HUES64 (cell line): ENCODE measurements around the gene ERBB4.
"Not testable (repeated sequence)": the region's sequence is repeated elsewhere in the genome, so short reads cannot be mapped to it uniquely, and the experiment has no call there.

Experiments
- H3K27ac ChIP-seq: 2 replicates; pipeline ENCODE4 v1.7.0; 2013; ENCODE audit warnings: low read depth, low read length, inconsistent platforms
- H3K27me3 ChIP-seq: 2 replicates; pipeline ENCODE4 v1.6.1; 2013; ENCODE audit warnings: mild to moderate bottlenecking, low read length; ENCODE audit not compliant: insufficient read depth
- H3K36me3 ChIP-seq: 2 replicates; pipeline ENCODE4 v1.6.1; 2013; ENCODE audit warnings: mild to moderate bottlenecking, low read length; ENCODE audit not compliant: insufficient read depth
- H3K4me1 ChIP-seq: 2 replicates; pipeline ENCODE4 v1.6.1; 2013; ENCODE audit warnings: mild to moderate bottlenecking, low read length, moderate library complexity; ENCODE audit not compliant: insufficient read depth
- H3K4me3 ChIP-seq: 2 replicates; pipeline ENCODE4 v1.5.1; 2013; ENCODE audit warnings: mild to moderate bottlenecking, low read length, moderate library complexity
- H3K9ac ChIP-seq: 2 replicates; pipeline ENCODE4 v1.6.1; 2013; ENCODE audit warnings: mild to moderate bottlenecking, low read depth, low read length
- H3K9me3 ChIP-seq: 2 replicates; pipeline ENCODE4 v1.6.1; 2013; ENCODE audit warnings: low read depth, low read length; ENCODE audit not compliant: insufficient read depth
- WGBS: fragments of 150-250, 120-280 bp; methylation state at CpG from one replicate; pipeline ENCODE4 v1.1.7; 2013; ENCODE audit warnings: missing lambda C conversion rate; 5-methylcytosine and 5-hydroxymethylcytosine counted together

ERBB4 gene

DNA sequence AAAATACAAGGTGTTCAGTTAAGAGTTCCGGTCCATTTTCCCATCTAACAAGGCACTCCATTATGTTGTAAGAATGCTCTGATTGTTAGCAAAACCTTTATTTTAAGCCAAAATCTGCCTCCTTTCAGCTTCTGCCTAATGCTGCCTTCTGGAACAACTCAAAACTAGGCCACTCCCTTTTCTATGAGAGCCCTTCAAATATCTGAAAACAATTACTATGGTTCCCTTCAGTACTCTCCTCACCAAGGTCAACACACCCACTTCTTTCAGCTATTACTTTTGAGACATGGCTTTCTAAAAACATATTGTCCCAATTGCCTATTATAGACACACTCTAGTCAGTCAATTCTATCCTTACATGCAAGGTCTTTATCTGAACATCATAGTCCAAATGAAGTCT, 429.4 kb downstream of the ERBB4 start:
- no peaks in the 10 kb centered on the region for H3K27me3 ChIP-seq
- peaks cover 21% of the 10 kb centered on the region for H3K4me1 ChIP-seq
- no peak overlapping the region for H3K9ac ChIP-seq
- H3K36me3 ChIP-seq = no peaks in the 10 kb centered on the region
- H3K27ac ChIP-seq = no peak overlapping the region
- peaks cover 16% of the 10 kb centered on the region; the same call in 1 of the 2 replicates for H3K9me3 ChIP-seq
- 100% methylated on average over 1 of the region's 1 CpG for WGBS
- H3K4me3 ChIP-seq = no peak overlapping the region

DNA sequence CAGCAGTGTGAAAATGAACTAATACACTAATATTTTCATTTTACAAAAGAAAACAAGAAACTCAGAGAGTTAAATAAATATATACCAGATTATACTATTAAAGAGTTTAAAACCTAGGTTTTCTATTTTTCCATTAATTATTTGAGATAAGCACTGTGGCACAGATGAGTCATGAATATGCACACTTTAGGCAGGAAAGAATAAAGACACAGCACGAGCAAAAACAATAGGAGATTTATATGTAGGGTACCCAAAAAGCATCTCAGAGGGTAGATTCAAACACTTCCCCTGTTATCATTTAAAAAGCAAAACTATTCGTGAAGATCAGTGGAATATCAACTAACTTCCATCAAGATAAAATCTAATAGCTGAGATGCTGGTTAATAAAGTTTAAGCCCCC, 430.6 kb downstream of the ERBB4 start:
- H3K4me1 ChIP-seq = peaks cover 21% of the 10 kb centered on the region
- WGBS = 94% methylated on average over 2 of the region's 2 CpGs

DNA sequence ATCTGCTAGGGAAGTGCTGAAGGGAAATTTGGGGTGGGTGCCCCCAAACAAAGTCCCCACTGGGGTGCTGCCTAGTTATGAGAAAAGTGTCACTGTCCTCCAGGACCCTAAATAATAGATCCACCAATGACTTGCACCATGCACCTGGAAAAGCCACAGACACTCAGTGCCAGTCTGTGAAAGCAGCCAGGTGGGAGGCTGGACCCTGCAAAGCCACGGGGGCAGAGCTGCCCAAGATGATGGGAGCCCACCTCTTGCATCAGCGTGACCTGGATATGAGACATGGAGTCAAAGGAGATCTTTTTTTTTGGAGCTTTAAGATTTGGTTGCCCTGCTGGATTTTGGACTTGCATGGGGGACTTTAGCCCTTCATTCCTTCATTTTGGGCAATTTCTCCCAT, 431.6 kb downstream of the ERBB4 start:
- Histone ChIP-seq H3K27ac (no peak overlapping the region), H3K9ac (no peak overlapping the region), H3K9me3 (peaks cover 16% of the 10 kb centered on the region; the same call in 1 of the 2 replicates), H3K36me3 (no peaks in the 10 kb centered on the region), H3K27me3 (no peaks in the 10 kb centered on the region), H3K4me1 (peaks cover 21% of the 10 kb centered on the region), H3K4me3 (no peak overlapping the region)
- WGBS = 95% methylated on average over 2 of the region's 2 CpGs

More for the DNA sequence above, 430.6 kb downstream of the ERBB4 start:
- Histone ChIP-seq H3K9ac (no peak overlapping the region), H3K27me3 (no peaks in the 10 kb centered on the region), H3K4me3 (no peak overlapping the region), H3K36me3 (no peaks in the 10 kb centered on the region), H3K27ac (no peak overlapping the region), H3K9me3 (peaks cover 16% of the 10 kb centered on the region; the same call in 1 of the 2 replicates)

DNA sequence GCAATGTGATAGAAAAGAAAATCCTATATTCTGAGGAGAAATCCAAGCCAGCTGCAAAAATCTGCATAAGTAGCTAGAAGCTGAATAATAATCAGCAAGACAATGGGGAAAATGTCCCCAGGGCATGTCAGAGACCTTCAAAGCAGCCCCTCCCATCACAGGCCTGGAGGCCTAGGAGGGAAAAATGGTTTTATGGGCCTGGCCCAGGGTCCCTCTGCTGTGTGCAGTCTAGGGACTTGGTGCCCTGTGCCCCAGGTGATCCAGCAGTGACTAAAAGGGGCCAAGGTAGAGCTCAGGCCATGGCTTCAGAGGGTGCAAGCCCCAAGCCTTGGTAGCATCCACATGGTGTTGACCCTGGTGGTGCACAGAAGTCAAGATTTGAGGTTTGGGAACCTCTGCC, 432.1 kb downstream of the ERBB4 start:
- Histone ChIP-seq H3K9me3 (peaks cover 16% of the 10 kb centered on the region; the same call in 1 of the 2 replicates), H3K4me1 (peaks cover 21% of the 10 kb centered on the region)
- H3K36me3 ChIP-seq, H3K27me3 ChIP-seq, H3K27ac ChIP-seq, H3K4me3 ChIP-seq, H3K9ac ChIP-seq: not testable (repeated sequence)

DNA sequence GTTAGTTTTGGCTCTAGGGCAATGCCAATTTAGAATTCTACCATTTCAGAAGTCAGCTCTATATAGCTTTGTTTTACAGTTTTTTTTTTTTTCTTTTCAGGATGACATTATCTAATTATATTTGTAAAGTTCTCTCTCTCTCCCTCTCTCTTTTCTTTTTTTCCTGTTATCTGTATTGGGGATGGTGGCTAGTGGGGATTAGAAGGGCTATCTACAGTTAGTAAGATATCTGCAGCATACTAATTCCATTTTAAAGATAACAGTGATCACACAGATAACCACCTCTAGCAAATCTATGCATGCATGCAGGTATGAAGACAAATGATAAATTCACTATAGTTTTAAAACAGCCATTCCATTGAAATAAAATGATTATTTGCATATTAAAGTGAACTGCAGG, 438.9 kb downstream of the ERBB4 start:
- Histone ChIP-seq H3K9ac (no peak overlapping the region), H3K36me3 (no peaks in the 10 kb centered on the region), H3K9me3 (no peaks in the 10 kb centered on the region), H3K4me3 (no peak overlapping the region), H3K27me3 (no peaks in the 10 kb centered on the region), H3K27ac (no peak overlapping the region), H3K4me1 (peaks cover 12% of the 10 kb centered on the region; the same call in 1 of the 2 replicates)

DNA sequence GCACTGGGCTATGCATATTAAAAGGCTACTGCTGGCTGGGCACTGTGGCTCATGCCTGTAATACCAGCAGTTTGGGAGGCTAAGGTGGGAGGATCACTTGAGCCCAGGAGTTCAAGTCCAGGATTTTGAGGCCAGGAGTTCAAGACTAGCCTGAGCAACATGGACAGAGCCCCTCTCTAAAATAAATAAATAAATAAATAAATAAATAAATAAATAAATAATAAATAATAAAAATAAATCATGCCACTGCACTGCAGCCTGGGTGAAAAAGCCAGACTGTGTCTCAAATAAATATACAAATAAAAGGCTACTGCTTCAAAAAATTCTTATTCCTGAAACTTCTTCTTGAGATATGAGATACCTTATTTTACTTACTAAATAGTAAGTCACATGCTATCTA, 439.6 kb downstream of the ERBB4 start:
- Histone ChIP-seq H3K27me3 (no peaks in the 10 kb centered on the region), H3K27ac (no peak overlapping the region), H3K9ac (no peak overlapping the region), H3K4me1 (peaks cover 12% of the 10 kb centered on the region; the same call in 1 of the 2 replicates), H3K9me3 (no peaks in the 10 kb centered on the region), H3K4me3 (no peak overlapping the region), H3K36me3 (no peaks in the 10 kb centered on the region)

DNA sequence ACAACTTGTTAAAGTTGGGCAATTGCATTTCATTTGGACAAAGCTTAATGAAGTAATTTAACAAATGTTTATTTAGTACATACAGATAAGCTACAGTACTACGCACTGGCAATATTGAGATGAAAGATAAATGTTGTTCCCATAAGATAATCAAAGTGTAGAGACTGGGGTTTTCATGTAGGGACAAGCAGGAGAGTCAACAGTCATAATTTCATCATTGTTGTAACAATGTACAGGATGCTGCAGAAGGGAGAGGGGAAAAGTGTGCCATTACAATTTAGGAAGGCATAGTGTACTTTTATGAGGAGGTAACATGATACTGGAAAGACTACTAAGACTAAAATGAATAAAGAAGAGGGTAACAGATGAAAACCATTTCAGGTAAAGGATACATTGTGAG, 441.6 kb downstream of the ERBB4 start:
- H3K4me1 ChIP-seq = peaks cover 12% of the 10 kb centered on the region; the same call in 1 of the 2 replicates
- H3K9ac ChIP-seq = no peak overlapping the region
- H3K27ac ChIP-seq = no peak overlapping the region
- H3K9me3 ChIP-seq = no peaks in the 10 kb centered on the region
- H3K27me3 ChIP-seq = no peaks in the 10 kb centered on the region
- no peak overlapping the region for H3K4me3 ChIP-seq
- no peaks in the 10 kb centered on the region for H3K36me3 ChIP-seq
- WGBS = 100% methylated on average over 1 of the region's 1 CpG

DNA sequence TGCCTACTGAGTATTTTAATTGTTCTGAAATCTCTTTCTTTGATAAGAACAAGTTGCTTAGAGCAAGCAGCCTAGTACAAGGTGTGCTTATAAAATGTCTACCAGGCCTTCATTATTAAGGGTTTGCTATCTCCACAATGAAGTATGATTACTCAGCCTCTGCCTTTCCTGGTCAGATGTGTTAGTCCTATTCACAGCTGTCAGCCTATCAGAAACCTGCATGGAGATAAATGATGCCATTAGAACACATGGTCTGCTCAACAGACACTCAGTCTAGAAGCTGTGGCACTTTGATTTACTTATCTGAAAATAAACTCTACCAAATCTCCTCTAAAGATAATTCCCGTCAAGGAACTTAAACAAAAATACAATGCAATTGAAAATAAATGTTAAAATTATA, 448.7 kb downstream of the ERBB4 start:
- WGBS = no CpG with 5 or more reads among the region's 1 CpG
- Histone ChIP-seq H3K9me3 (no peaks in the 10 kb centered on the region), H3K4me1 (no peaks in the 10 kb centered on the region), H3K36me3 (no peaks in the 10 kb centered on the region), H3K27ac (no peak overlapping the region), H3K4me3 (no peak overlapping the region), H3K9ac (no peak overlapping the region), H3K27me3 (no peaks in the 10 kb centered on the region)

DNA sequence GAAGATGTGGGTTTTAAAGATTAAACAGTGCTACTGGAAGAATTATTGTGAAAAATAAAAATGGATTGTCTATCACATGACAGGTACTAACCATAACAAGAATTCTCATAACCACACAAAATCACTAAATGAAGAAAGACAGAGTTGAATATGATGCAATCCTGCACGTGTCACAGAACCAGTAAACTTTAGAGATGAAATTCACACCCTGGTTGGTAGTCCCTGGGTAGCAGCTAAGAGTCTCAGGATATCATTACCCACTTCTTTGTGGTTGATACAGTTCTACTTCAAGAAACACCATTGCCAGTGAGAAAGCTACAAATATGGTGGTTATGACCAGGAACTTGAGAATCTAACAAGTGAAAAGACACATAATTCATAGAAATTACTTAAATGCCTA, 450.2 kb downstream of the ERBB4 start:
- Histone ChIP-seq H3K4me1 (no peaks in the 10 kb centered on the region), H3K9ac (no peak overlapping the region), H3K27me3 (no peaks in the 10 kb centered on the region), H3K9me3 (no peaks in the 10 kb centered on the region), H3K27ac (no peak overlapping the region), H3K4me3 (no peak overlapping the region), H3K36me3 (no peaks in the 10 kb centered on the region)
- WGBS = 89% methylated on average over 1 of the region's 1 CpG

DNA sequence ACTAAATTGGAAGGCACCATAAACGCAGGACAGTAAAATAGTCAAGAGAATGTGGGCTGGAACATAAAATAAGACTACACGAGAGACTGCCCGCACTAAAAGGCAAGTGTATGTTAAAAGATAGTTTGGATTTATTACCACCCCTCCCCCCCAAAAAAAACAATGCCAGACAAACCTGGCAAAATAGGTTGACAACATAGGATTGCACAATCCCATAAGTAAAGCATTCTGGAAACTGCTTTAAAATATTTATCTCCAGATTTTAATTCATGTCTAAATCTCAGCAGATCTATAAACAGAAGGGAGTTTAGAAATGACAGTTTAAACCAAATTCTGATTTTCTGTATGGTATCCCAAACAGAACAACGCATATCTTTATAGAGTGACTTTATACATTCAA, 455.1 kb downstream of the ERBB4 start:
- Histone ChIP-seq H3K27ac (no peak overlapping the region), H3K9me3 (no peaks in the 10 kb centered on the region), H3K4me1 (no peaks in the 10 kb centered on the region), H3K27me3 (no peaks in the 10 kb centered on the region), H3K9ac (no peak overlapping the region), H3K36me3 (no peaks in the 10 kb centered on the region), H3K4me3 (no peak overlapping the region)
- WGBS = 84% methylated on average over 4 of the region's 4 CpGs

DNA sequence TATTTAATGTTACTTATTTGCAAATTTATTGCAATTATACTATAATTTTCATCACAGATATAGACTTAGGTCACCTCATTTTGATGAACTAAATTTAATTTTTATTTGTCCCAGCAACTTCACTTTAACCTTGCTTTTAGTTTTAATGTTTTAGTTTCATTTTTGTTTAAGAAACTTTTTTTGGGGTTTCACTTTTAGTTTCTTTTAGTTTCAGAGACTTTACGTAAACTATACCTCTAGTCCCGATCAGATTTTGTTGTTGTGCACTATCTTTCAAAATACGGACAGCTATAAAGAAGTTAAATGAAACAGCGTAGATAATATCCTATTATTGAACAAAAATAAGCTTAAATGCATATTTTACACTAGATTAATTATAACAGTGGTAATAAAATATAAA, 460.5 kb downstream of the ERBB4 start:
- no CpG with 5 or more reads among the region's 4 CpGs for WGBS
- Histone ChIP-seq H3K9ac (no peak overlapping the region), H3K36me3 (no peaks in the 10 kb centered on the region), H3K27me3 (no peaks in the 10 kb centered on the region), H3K9me3 (no peaks in the 10 kb centered on the region), H3K27ac (no peak overlapping the region), H3K4me3 (no peak overlapping the region), H3K4me1 (peaks cover 7% of the 10 kb centered on the region; the same call in 1 of the 2 replicates)

DNA sequence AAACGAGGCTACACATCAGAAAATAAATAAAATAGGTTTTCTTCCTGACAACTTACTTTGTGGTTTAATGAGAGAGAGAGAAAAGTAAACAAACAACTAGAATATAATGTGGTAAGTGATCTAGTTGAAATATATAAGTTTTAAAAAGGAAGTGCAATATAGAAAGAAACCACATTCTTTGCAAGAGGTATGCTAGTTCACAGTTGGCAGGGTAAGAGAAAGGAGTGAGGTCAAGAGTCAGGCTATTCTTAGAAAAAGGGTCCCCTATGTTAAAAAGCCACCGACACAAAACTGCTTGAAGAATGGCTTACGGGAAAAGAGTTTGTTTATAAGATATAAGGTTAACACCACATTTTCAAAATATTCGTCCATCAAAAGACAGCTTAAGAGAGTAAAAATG, 462.1 kb downstream of the ERBB4 start:
- H3K9ac ChIP-seq = no peak overlapping the region
- peaks cover 11% of the 10 kb centered on the region for H3K4me1 ChIP-seq
- 80% methylated on average over 1 of the region's 4 CpGs for WGBS
- no peak overlapping the region for H3K4me3 ChIP-seq
- H3K27me3 ChIP-seq = no peaks in the 10 kb centered on the region
- no peaks in the 10 kb centered on the region for H3K36me3 ChIP-seq
- H3K9me3 ChIP-seq = no peaks in the 10 kb centered on the region
- no peak overlapping the region for H3K27ac ChIP-seq
